SKM-1 (cell line): ENCODE results near the gene TMEM33.

Experiments
- DNase-seq: peaks from one replicate; lab custom pipeline; 2025; ENCODE audit not compliant: unreplicated experiment; lab: John Stamatoyannopoulos, UW

Gene TMEM33

GRCh38 chr4:41935652-41936021, 408 bp downstream of the TMEM33 start:
- DNase-seq, result no peak

GRCh38 chr4:41939016-41939626, 3.9 kb downstream of the TMEM33 start:
- peak; percentile 38 for DNase-seq

GRCh38 chr4:41940834-41941233, 5.6 kb downstream of the TMEM33 start:
- DNase-seq, result no peak

GRCh38 chr4:41943506-41943905, 8.3 kb downstream of the TMEM33 start:
- DNase-seq, result no peak

GRCh38 chr4:41944089-41944488, 8.9 kb downstream of the TMEM33 start:
- no peak for DNase-seq

GRCh38 chr4:41949531-41949930, 14.3 kb downstream of the TMEM33 start:
- DNase-seq, result no peak

- DNase-seq, result no peak
Observed at GRCh38 chr4:41957634-41958033, 22.4 kb downstream of the TMEM33 start.

- peak; percentile 24 for DNase-seq
Observed at GRCh38 chr4:41963105-41963504, 27.9 kb downstream of the TMEM33 start.

- no peak for DNase-seq
Observed at GRCh38 chr4:41964401-41964800, 29.2 kb downstream of the TMEM33 start.

- DNase-seq, result no peak
Observed at GRCh38 chr4:41967392-41967791, 32.2 kb downstream of the TMEM33 start.

- DNase-seq, result no peak
Observed at GRCh38 chr4:41969671-41970070, 34.4 kb downstream of the TMEM33 start.

- no peak for DNase-seq
Observed at GRCh38 chr4:41975341-41975740, 40.1 kb downstream of the TMEM33 start.

- DNase-seq, result no peak
Observed at GRCh38 chr4:41976775-41977516, 41.7 kb downstream of the TMEM33 start.

- no peak for DNase-seq
Observed at GRCh38 chr4:41977709-41978108, 42.5 kb downstream of the TMEM33 start.

GRCh38 chr4:41981456-41981855, 46.2 kb downstream of the TMEM33 start, which contains the start of gene DCAF4L1:
TSS of gene DCAF4L1 (plus strand) at chr4:41981756. CDS start at chr4:41981793, 37 bp downstream.
- DNase-seq, result no peak

- no peak for DNase-seq
Observed at GRCh38 chr4:41982716-41983115, 47.5 kb downstream of the TMEM33 start.

- DNase-seq, result no peak
Observed at GRCh38 chr4:41985151-41985550, 49.9 kb downstream of the TMEM33 start.

GRCh38 chr4:41989994-41990364, 54.8 kb downstream of the TMEM33 start:
- no peak for DNase-seq

GRCh38 chr4:41990365-41991111, 55.3 kb downstream of the TMEM33 start, which contains the start of gene SLC30A9:
TSS of gene SLC30A9 (plus strand) at chr4:41990530. CDS start at chr4:41990652, 122 bp downstream.
- DNase-seq, result peak; percentile 89

- no peak for DNase-seq
Observed at GRCh38 chr4:41991916-41992767, 56.9 kb downstream of the TMEM33 start.
